Nephron progenitor cell (in vitro differentiated cells): ENCODE measurements around the gene SCAMP2.

Experiments
- DNase-seq: peaks from one replicate; pipeline ENCODE4 v3.0.0; 2021
- H3K27ac Mint-ChIP-seq: 2 replicates; pipeline ENCODE4 v1.8.0; 2021; ENCODE audit warnings: mild to moderate bottlenecking, moderate library complexity, mixed read lengths
- H3K27me3 Mint-ChIP-seq: 2 replicates; pipeline ENCODE4 v1.8.0; 2021; ENCODE audit warnings: mild to moderate bottlenecking, low read depth, mixed read lengths; ENCODE audit not compliant: poor library complexity
- H3K36me3 Mint-ChIP-seq: 2 replicates; pipeline ENCODE4 v1.8.0; 2021; ENCODE audit warnings: low read depth, mixed read lengths
- H3K4me1 Mint-ChIP-seq: 2 replicates; pipeline ENCODE4 v1.8.0; 2021; ENCODE audit warnings: mixed read lengths
- H3K4me3 Mint-ChIP-seq: 2 replicates; pipeline ENCODE4 v1.8.0; 2021; ENCODE audit warnings: mild to moderate bottlenecking, moderate library complexity, mixed read lengths
- H3K9me3 Mint-ChIP-seq: 2 replicates; pipeline ENCODE4 v1.8.0; 2021; ENCODE audit warnings: mild to moderate bottlenecking, moderate library complexity, mixed read lengths
- TF ChIP-seq, protein P1 (sequence below): fragments of 200-600 bp; sonication (generic); IDR thresholded peaks from 2 replicates; pipeline ENCODE4 v1.5.0; 2021; ENCODE audit warnings: antibody characterized with exemption

SCAMP2 gene

DNA sequence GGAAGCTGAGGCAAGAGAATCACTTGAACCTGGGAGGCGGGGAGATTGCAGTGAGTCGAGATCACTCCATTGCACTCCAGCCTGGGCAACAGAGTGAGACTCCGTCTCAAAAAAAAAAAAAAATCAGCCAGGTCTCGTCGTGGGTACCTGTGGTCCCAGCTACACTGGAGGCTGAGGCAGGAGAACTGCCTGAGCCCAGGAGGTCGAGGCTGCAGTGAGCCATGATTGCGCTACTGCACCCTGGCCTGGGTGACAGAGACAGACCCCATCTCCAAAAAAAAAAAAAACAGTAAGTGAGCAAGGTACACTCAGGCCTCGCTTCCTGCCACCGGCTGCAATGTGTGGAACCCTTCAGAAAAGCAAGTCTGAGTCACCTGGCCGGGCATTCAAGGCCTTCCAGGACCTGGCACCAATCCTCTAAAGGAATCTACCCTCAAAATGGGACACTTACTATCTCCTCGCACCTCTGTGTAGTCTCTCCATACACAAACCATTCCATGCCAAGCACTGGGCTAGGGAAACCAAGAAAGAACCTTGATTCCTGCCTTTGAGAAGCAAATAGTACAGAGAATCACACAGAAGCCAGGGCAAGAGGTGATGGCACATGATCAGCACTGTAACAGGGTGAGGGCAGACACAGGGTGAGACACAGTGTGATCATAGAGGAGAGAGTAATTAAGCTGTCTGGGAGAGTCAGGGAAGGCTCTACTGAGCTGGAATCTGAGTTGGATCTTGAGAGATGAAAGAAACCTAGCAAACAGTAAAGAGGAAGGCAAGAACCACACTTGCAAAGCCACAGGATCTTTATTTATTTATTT lies 9.7 kb downstream of the SCAMP2 start:
- no peak for DNase-seq
- TF ChIP-seq, protein P1, sequence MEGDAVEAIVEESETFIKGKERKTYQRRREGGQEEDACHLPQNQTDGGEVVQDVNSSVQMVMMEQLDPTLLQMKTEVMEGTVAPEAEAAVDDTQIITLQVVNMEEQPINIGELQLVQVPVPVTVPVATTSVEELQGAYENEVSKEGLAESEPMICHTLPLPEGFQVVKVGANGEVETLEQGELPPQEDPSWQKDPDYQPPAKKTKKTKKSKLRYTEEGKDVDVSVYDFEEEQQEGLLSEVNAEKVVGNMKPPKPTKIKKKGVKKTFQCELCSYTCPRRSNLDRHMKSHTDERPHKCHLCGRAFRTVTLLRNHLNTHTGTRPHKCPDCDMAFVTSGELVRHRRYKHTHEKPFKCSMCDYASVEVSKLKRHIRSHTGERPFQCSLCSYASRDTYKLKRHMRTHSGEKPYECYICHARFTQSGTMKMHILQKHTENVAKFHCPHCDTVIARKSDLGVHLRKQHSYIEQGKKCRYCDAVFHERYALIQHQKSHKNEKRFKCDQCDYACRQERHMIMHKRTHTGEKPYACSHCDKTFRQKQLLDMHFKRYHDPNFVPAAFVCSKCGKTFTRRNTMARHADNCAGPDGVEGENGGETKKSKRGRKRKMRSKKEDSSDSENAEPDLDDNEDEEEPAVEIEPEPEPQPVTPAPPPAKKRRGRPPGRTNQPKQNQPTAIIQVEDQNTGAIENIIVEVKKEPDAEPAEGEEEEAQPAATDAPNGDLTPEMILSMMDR = no peak
- peaks cover 6% of the 10 kb centered on the region for H3K9me3 Mint-ChIP-seq
- H3K36me3 Mint-ChIP-seq = peaks cover 15% of the 10 kb centered on the region
- peaks cover 23% of the 10 kb centered on the region for H3K4me1 Mint-ChIP-seq
- no peak overlapping the region for H3K27ac Mint-ChIP-seq
- H3K27me3 Mint-ChIP-seq = peaks cover 2% of the 10 kb centered on the region
- no peak overlapping the region for H3K4me3 Mint-ChIP-seq

DNA sequence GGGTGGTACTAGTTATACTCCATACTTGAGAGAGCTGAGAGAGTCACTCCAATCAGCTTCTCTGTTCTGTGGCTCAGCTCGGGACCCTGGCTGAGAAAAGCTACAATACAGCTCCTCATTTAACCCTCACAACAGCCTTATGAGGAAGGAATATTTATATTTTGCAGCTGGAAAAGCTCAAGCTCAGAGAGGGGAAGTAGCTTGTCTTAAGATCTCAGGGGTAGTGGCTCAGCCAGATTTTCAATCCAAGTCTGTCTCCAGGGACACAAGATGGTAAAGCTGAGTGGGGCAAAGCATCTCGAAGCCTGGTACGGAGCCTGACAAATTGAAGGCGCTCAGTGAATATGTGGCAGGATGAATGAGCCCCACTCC lies 14.8 kb downstream of the SCAMP2 start:
- no peaks in the 10 kb centered on the region for H3K36me3 Mint-ChIP-seq
- TF ChIP-seq, protein P1 = no peak
- H3K27me3 Mint-ChIP-seq = no peaks in the 10 kb centered on the region
- no peak overlapping the region for H3K4me3 Mint-ChIP-seq
- no peaks in the 10 kb centered on the region for H3K9me3 Mint-ChIP-seq
- H3K4me1 Mint-ChIP-seq = peaks cover 23% of the 10 kb centered on the region
- no peak for DNase-seq
- peak overlapping the region; percentile 90 for H3K27ac Mint-ChIP-seq

DNA sequence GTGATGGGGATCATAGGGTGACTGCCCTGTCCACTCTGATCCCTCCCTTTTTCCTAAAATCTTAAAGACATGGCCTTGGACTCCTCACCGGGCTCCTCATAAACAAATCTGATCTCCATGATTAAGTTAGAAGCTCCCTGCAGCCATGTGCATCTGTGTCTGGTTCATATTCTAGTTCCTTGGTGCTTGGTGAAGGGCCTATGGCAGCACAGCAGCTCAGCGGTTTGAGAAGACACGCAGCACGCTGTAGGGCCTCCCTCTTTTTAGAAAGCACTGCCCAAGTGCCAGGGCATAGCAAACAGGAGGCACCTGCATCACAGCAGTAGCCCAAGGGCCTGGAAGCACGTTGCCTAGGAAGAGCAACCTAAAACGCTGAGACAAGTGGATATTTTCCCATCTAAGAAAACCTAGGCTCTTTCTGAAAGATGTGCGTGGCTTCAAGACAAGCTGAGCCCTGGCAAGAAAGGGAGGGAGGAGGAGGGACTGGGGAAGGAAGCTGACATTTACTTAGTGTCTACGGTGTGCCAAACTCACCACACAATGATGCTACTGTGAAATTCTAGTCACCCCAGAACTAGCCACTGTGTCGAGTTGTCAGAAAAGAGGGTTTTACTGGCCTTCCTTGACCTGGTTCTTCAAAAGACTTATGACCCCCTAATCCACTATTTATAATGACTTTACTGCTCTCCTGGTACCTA lies 15.3 kb downstream of the SCAMP2 start:
- Mint-ChIP-seq H3K36me3 (no peaks in the 10 kb centered on the region), H3K9me3 (no peaks in the 10 kb centered on the region), H3K27ac (peak overlapping the region; percentile 90), H3K4me1 (peaks cover 25% of the 10 kb centered on the region), H3K4me3 (no peak overlapping the region), H3K27me3 (no peaks in the 10 kb centered on the region)
- DNase-seq = no peak
- TF ChIP-seq, protein P1 = no peak

DNA sequence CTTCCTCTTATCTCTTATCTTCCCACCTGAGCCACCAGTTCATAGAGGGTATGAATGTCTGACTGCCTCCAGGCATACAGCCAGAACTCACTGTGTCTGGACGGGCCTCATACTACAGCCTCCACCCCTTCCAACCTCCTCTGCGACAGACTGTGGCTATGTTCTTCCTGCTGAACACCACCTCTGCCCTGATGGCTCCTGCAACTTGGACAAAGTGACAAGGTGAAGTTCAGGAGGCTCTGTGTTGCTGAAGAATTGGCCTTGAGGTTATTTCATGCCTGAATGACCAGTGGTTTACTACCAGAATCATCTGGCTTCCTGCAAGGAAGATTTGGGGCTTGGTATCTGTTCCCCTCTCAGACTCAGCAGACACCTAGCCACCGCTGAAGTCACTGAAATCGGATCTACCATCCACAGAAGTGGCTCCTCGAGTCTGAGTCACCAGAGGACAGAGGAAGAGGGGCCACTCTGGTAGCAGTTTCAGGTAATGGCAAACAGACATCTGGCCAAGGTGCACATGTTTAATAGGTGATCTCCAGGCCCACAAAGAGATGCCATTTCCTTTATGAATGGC lies 16.0 kb downstream of the SCAMP2 start:
- Mint-ChIP-seq H3K36me3 (no peaks in the 10 kb centered on the region), H3K4me3 (no peak overlapping the region), H3K9me3 (no peaks in the 10 kb centered on the region), H3K27ac (no peak overlapping the region), H3K27me3 (no peaks in the 10 kb centered on the region), H3K4me1 (peaks cover 25% of the 10 kb centered on the region)
- DNase-seq = no peak
- TF ChIP-seq, protein P1 = no peak

DNA sequence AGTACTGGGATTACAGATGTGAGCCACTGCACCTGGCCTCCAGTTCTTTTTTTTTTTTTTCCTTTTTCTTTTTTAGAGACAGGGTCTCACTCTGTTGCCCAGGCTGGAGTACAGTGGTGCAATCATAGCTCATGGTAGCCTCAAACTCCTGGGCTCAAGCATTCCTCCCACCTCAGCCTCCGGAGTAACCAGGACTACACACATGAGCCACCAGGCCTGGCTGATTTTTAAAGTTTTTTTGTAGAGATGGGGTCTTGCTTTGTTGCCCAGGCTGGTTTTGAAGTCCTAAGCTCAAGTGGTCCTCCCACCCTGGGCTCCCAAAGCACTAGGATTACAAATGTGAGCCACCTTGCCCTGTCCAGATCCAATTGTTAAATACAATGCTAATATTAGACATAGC lies 16.6 kb downstream of the SCAMP2 start:
- Mint-ChIP-seq H3K9me3 (no peaks in the 10 kb centered on the region), H3K36me3 (no peaks in the 10 kb centered on the region), H3K4me3 (no peak overlapping the region), H3K4me1 (peaks cover 25% of the 10 kb centered on the region), H3K27me3 (no peaks in the 10 kb centered on the region), H3K27ac (no peak overlapping the region)
- TF ChIP-seq, protein P1 = no peak
- no peak for DNase-seq
